Uterus (tissue), 4 donors: Measurements from ENCODE around the gene RCN1. TPM values are rescaled to one million over a fixed set of nuclear protein-coding genes. Genes with fewer than 3 reads are reported as not detected.
"Not testable (repeated sequence)": the region's sequence is repeated elsewhere in the genome, so short reads cannot be mapped to it uniquely, and the experiment has no call there.

Experiments used
- DNase-seq, 2 donors: peaks; one replicate each; pipeline ENCODE4 v3.0.0-alpha.2; 2019 to 2020
- H3K27ac ChIP-seq, 2 donors: fragments of 200-600 bp; sonication (generic); 1 replicate in 1 of 2; 2 replicates in 1 of 2; pipeline ENCODE4 v1.5.1; 2016 to 2018
- H3K27me3 ChIP-seq, 2 donors: fragments of 200-600 bp; sonication (generic); one replicate each; pipeline ENCODE4 v1.5.1; 2018 to 2019; ENCODE audit warnings: control low read depth in 1 of 2
- H3K36me3 ChIP-seq, 2 donors: fragments of 200-600 bp; sonication (generic); one replicate each; pipeline ENCODE4 v1.5.1; 2019; ENCODE audit warnings: control low read depth in 1 of 2
- H3K4me1 ChIP-seq, 2 donors: fragments of 200-600 bp; sonication (generic); one replicate each; pipeline ENCODE4 v1.5.1; 2018 to 2019; ENCODE audit warnings: control low read depth in 1 of 2
- H3K4me3 ChIP-seq, 2 donors: fragments of 200-600 bp; sonication (generic); 1 replicate in 1 of 2; 2 replicates in 1 of 2; pipeline ENCODE4 v1.5.1; 2018 to 2019; ENCODE audit warnings: mild to moderate bottlenecking in 1 of 2
- H3K9me3 ChIP-seq, 2 donors: fragments of 200-600 bp; sonication (generic); one replicate each; pipeline ENCODE4 v1.5.1; 2019; ENCODE audit warnings: control low read depth in 1 of 2
- POLR2A ChIP-seq, 2 donors: fragments of 450-650 bp; IDR thresholded peaks; one replicate each; pipeline ENCODE4 v1.6.1; 2016; ENCODE audit warnings: antibody characterized with exemption in 2 of 2, mild to moderate bottlenecking in 1 of 2, moderate library complexity in 1 of 2
- intact Hi-C: fragments of 100-400 bp; cut with DNase I; formaldehyde crosslinking; loops from one replicate; pipeline ENCODE4 v1.15.1; 2023; ENCODE audit warnings: low total_unique reads
- total RNA-seq, 4 donors: library from RNA; depleted of rRNA in 3 of 4; stranded (reverse); fragments of >200 nt in 3 of 4; gene quantifications; one replicate each; pipeline versions ENCODE4 v1.1.0 to v1.2.4, GENCODE V29; 2014 to 2023
- TF ChIP-seq, protein P1 (sequence below), 4 experiments: fragments of 200-600 bp in 2 of 4; fragments of 450-650 bp in 2 of 4; sonication (generic) in 2 of 4; IDR thresholded peaks; one replicate each; pipeline ENCODE4 v1.5.1; 2016 to 2019; ENCODE audit warnings: antibody characterized with exemption in 4 of 4, mild to moderate bottlenecking in 2 of 4, moderate library complexity in 1 of 4
- donor health status: DM: yes; HTN: yes; CAD: no.

Gene RCN1
- total RNA-seq, 4 donors from 2014 or later: 26.1 to 221 (median 67.9) TPM

GRCh38 chr11:32113200-32113919 is 22.5 kb downstream of the RCN1 start:
- TF ChIP-seq, protein P1, sequence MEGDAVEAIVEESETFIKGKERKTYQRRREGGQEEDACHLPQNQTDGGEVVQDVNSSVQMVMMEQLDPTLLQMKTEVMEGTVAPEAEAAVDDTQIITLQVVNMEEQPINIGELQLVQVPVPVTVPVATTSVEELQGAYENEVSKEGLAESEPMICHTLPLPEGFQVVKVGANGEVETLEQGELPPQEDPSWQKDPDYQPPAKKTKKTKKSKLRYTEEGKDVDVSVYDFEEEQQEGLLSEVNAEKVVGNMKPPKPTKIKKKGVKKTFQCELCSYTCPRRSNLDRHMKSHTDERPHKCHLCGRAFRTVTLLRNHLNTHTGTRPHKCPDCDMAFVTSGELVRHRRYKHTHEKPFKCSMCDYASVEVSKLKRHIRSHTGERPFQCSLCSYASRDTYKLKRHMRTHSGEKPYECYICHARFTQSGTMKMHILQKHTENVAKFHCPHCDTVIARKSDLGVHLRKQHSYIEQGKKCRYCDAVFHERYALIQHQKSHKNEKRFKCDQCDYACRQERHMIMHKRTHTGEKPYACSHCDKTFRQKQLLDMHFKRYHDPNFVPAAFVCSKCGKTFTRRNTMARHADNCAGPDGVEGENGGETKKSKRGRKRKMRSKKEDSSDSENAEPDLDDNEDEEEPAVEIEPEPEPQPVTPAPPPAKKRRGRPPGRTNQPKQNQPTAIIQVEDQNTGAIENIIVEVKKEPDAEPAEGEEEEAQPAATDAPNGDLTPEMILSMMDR (IDR thresholded peaks at IDR 0.05): no peak
- TF ChIP-seq POLR2A (IDR thresholded peaks at IDR 0.05): no peak
- no peak for DNase-seq

GRCh38 chr11:32113920-32114203 is 23.0 kb downstream of the RCN1 start:
- DNase-seq: no peak
- Histone ChIP-seq H3K4me1 (no peaks in the 10 kb centered on the region), H3K9me3 (no peaks in the 10 kb centered on the region), H3K36me3 (no peaks in the 10 kb centered on the region), H3K27me3 (no peaks in the 10 kb centered on the region), H3K27ac (no peak overlapping the region), H3K4me3 (no peak overlapping the region)
- intact Hi-C loops: no loop called here
- TF ChIP-seq POLR2A (IDR thresholded peaks at IDR 0.05): no peak
- TF ChIP-seq, protein P1 (IDR thresholded peaks at IDR 0.05): no peak

More at GRCh38 chr11:32113200-32113919, 22.5 kb downstream of the RCN1 start:
- H3K36me3 ChIP-seq: no peaks in the 10 kb centered on the region
- no peak overlapping the region for H3K27ac ChIP-seq
- no peaks in the 10 kb centered on the region for H3K9me3 ChIP-seq
- H3K4me3 ChIP-seq: no peak overlapping the region
- H3K27me3 ChIP-seq: no peaks in the 10 kb centered on the region
- H3K4me1 ChIP-seq: no peaks in the 10 kb centered on the region
- intact Hi-C loops: no loop called here

DNA sequence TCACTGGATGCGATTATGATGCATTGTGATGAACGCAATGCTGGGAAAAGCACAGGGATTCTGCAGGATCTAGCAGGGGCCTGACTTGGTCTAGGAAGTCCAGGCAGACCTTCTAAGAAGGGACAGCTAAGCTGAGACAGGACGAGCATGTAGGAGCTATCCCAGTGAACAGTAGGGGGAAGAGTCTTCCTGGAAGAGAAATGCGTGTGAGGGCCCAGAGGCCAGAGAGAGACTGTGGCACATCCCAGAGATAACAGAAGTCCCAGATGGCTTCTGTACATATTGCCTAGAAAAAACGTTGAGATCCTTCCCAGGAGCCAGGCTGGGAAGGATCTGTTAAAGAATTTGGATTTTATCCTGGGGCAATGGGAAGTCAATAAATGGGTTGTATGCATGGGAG is 24.6 kb downstream of the RCN1 start:
- Histone ChIP-seq H3K4me3 (no peak overlapping the region), H3K36me3 (no peaks in the 10 kb centered on the region), H3K9me3 (no peaks in the 10 kb centered on the region), H3K27ac (no peak overlapping the region), H3K27me3 (no peaks in the 10 kb centered on the region), H3K4me1 (no peaks in the 10 kb centered on the region)
- intact Hi-C loops: no loop called here
- no peak for TF ChIP-seq POLR2A (IDR thresholded peaks at IDR 0.05)
- TF ChIP-seq, protein P1 (IDR thresholded peaks at IDR 0.05): no peak
- DNase-seq: no peak

GRCh38 chr11:32116668-32117067 is 25.8 kb downstream of the RCN1 start:
- no peak for TF ChIP-seq POLR2A (IDR thresholded peaks at IDR 0.05)
- TF ChIP-seq, protein P1 (IDR thresholded peaks at IDR 0.05): no peak
- DNase-seq: no peak

GRCh38 chr11:32118025-32118974 is 27.4 kb downstream of the RCN1 start:
- no peaks in the 10 kb centered on the region for H3K4me1 ChIP-seq
- no peak overlapping the region for H3K4me3 ChIP-seq
- H3K9me3 ChIP-seq: no peaks in the 10 kb centered on the region
- H3K27me3 ChIP-seq: no peaks in the 10 kb centered on the region
- intact Hi-C loops: no loop called here
- no peak for DNase-seq
- no peaks in the 10 kb centered on the region for H3K36me3 ChIP-seq
- no peak overlapping the region for H3K27ac ChIP-seq
- TF ChIP-seq POLR2A (IDR thresholded peaks at IDR 0.05): no peak
- TF ChIP-seq, protein P1 (IDR thresholded peaks at IDR 0.05): no peak

More at GRCh38 chr11:32116668-32117067, 25.8 kb downstream of the RCN1 start:
- intact Hi-C loops: no loop called here
- no peaks in the 10 kb centered on the region for H3K9me3 ChIP-seq
- H3K4me3 ChIP-seq: no peak overlapping the region
- no peaks in the 10 kb centered on the region for H3K4me1 ChIP-seq
- H3K27me3 ChIP-seq: no peaks in the 10 kb centered on the region
- H3K27ac ChIP-seq: no peak overlapping the region
- H3K36me3 ChIP-seq: no peaks in the 10 kb centered on the region

GRCh38 chr11:32119139-32119538 is 28.3 kb downstream of the RCN1 start:
- H3K27me3 ChIP-seq, DNase-seq, H3K36me3 ChIP-seq, H3K9me3 ChIP-seq, H3K4me3 ChIP-seq, H3K4me1 ChIP-seq, intact Hi-C loops, H3K27ac ChIP-seq: not testable (repeated sequence)
